GM12872 (cell line): ENCODE results near the gene TGM1.

Source experiments
- TF ChIP-seq, protein P1 (sequence below): IDR thresholded peaks from 3 replicates; pipeline ENCODE4 v1.5.1; 2011; ENCODE audit warnings: low read depth, mild to moderate bottlenecking, low read length, moderate library complexity; ENCODE audit not compliant: insufficient read depth

The TGM1 gene

DNA sequence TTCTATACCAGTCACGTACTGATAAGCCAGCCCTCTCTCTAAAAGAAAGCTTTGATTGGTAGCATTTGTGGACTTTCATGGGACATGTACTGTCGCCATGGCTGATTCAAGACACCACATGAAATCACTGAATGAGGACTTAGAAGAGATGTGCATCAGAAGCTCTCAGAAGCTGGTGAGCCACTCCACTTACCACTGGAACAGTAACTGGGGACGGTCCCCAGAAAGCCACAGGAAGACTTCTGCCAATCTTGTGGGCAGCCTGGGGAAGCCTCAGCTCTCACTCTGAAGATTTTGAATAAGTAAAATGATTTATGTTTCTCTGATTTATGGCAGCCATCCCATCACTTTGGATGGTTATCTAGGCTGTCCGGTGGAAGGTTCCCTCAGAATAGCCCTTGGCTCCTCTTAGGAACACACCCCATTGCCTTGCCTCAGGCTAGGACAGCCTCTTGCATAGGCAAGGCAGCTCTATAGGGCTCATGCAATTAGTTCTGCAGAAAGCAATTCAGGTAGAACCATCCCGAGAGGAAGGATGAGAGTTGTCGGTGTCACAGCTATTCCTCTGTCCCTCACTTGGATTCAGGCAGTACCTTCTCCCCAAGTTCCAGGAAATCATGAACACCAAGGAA, 26.8 kb upstream of the TGM1 start:
- TF ChIP-seq, protein P1, sequence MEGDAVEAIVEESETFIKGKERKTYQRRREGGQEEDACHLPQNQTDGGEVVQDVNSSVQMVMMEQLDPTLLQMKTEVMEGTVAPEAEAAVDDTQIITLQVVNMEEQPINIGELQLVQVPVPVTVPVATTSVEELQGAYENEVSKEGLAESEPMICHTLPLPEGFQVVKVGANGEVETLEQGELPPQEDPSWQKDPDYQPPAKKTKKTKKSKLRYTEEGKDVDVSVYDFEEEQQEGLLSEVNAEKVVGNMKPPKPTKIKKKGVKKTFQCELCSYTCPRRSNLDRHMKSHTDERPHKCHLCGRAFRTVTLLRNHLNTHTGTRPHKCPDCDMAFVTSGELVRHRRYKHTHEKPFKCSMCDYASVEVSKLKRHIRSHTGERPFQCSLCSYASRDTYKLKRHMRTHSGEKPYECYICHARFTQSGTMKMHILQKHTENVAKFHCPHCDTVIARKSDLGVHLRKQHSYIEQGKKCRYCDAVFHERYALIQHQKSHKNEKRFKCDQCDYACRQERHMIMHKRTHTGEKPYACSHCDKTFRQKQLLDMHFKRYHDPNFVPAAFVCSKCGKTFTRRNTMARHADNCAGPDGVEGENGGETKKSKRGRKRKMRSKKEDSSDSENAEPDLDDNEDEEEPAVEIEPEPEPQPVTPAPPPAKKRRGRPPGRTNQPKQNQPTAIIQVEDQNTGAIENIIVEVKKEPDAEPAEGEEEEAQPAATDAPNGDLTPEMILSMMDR, result no peak

DNA sequence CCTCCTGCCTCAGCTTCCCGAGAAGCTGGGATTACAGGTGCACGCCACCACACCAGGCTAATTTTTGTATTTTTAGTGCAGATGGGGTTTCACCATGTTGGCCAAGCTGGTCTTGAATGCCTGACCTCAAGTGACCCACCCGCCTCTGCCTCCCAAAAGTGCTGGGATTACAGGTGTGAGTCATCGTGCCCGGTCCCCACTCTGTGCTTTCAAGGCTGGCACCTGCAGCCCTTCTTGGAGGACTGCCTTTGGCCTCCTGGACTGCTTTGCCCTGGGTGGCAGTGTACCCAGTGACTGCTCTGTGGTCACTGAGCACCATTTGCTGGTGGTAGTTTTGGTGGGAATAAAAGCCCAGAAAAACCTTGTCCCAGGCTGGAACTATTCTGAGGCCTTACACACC, 24.0 kb upstream of the TGM1 start:
- TF ChIP-seq, protein P1, result no peak

DNA sequence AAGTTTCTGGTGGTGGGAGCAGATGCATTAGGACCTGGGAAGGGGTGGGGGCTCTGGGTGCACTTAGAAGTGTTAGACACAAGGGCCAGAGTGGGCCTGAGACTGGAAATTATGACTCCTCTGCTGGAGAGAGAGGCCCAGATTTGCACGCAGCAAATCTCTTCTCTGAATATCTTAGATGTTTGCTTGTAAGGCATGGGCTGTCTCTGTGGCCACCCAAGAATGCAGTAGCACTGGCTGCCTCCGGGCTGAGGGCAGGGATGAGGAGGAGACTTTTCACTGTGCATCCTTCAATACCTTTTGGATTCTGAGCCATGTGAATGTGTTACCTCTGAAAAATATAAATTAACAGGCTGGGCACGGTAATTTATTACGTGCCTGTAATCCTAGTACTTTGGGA, 22.4 kb upstream of the TGM1 start:
- TF ChIP-seq, protein P1, result no peak

DNA sequence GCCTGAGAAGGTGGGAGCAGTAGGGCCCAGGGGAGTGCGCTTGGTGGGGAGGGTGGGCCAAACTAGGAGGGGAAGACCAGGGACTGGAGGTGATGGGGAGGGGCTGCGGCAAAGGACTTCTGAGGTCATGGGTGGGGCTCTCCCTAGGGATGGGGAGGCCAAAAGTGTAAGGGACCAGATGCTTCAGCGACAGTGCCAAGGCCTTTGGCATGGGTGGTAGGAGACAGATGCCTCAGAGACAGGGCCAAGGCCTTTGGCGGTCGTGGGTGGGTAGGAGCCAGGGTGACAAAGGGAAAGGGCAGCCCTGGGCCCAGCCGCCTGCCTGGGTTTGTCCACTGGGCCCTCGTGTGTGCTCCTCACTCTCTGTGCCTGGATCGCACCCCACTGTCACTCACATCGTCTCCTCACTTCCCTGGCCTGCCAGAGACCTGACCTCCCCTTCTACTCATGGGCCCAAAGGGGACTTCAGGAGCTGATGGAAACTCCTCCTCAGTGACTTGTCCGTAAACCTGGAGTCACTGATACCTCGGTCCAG, 21.6 kb upstream of the TGM1 start:
- TF ChIP-seq, protein P1, result no peak

DNA sequence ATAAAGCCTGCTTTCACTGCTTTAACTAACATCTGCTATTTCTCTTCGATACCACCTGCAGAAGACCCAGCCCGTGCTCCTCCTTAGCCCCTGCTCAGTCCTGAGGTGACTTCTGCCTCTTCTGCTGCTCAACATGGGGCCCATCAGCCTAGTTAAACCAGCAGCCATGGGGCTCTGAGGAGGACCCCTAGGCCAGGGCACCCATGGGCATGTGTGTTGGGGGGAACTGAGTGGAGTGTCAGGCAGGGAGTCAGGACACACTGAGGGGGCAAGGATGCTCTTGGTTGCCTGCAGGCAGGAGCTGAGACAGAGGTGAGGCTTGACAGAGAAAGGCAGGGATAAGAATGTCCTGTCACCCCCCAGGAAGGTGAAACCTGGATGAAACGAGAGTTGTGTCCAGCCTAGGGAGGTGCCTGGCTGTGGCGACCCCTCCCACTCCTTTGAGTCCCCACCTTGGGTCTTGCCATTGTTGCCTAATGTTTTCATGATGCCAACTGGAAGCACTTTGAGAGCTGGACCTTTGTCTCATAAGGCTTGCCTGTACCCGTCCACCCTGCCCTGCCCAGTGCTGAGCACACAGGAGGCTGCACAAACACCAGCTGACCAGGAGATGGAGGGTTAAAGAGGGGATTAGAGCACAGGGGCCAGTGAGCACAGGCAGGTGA, 21.0 kb upstream of the TGM1 start:
- TF ChIP-seq, protein P1, result no peak

DNA sequence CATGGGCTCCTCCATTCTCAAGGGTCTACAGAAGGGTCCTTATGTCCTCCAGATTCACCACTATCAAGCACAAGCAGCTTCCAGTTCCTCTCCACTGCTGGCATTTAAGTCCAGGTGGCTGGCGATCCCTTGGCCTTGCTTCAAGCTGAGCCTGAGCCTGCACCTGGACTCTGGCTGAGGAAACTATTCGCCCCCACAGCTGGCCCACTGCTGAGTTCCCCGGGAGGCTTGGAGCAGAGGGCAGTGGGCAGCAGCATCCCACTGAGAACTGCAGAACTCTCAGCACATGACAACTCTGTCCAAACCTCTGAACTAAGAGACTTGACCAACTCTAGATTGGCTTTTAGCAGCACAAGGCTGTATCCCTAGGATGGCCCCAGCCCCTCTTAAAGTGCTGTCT, 19.8 kb upstream of the TGM1 start:
- TF ChIP-seq, protein P1, result no peak

DNA sequence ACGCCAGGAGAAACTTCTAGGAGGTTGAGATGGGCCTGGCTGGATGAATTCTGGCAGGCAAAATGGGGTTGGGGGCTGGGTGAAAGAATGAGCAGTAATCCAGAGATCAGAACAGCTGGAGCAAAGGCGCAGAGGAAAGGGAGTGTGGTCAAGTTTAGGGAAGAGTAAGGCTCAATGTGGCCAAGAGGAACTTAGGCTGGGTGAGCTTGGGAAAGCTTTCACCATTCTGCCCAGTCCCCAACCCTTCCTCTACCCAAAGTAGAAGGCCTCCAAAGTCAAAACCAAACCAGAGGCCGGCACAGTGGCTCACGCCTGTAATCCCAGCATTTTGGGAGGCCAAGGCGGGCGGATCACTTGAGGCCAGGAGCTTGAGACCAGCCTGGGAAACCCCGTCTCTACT, 18.7 kb upstream of the TGM1 start:
- TF ChIP-seq, protein P1, result no peak
